ENCODE measurements around the gene SOSTDC1.

The SOSTDC1 gene

GRCh38 chr7:16419859-16420258 lies 45.7 kb downstream of the SOSTDC1 start:
- DNase-seq (ENCODE audit: low read depth): no peak

- no peak for DNase-seq (ENCODE audit: low read depth)
Observed at GRCh38 chr7:16419126-16419525, 46.4 kb downstream of the SOSTDC1 start.

GRCh38 chr7:16417906-16418305 lies 47.6 kb downstream of the SOSTDC1 start:
- no peak for DNase-seq (ENCODE audit: low read depth)

- no peak for DNase-seq (ENCODE audit: low read depth)
Observed at GRCh38 chr7:16416289-16417282, 49.0 kb downstream of the SOSTDC1 start.

- DNase-seq (ENCODE audit: low read depth): no peak
Observed at GRCh38 chr7:16412274-16413254, 53.0 kb downstream of the SOSTDC1 start.
